ENCODE results near the gene FHL2.

DNA sequence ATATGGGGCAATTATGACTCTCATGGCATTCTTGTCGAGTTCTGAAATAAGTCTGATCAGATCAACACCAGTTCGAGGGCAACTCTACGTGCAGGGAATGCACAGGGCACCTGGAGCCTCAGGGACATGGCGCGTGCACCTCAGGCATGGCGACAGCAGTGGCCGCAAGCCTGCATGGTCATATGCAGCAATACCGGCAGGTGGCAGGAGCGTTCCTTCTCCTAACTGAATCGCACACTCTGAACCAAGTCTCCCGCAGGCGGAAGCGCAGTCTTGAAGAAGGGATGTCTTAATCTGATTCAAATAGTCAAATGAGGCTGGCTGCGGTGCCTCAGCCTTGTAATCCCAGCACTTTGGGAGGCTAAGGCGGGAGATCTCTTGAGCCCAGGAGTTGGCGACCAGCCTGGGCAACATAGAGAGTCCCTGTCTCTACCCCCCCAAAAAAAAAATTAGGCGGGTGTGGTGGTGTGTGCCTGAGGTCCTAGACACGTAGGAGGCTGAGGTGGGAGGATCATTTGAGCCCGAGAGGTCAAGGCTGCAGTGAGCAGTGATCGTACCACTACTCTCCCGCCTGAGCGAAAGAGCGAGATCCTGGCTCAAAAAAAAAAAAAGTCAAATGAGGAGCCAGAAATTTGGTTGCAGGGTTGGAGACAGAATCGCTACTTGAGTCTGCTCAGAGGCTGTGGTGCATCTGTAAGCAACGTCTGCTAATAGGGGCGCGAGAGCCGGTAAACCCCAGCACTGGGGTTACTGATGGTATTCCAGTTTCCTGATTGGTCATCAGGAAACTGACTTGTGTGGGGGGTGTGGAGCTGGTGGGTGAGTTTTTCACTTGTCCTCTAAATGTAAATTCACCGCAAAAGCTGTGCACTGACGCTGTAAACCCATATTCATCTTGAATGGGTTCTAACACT lies 28.8 kb downstream of the FHL2 start:
- TF ChIP-seq, protein P1, sequence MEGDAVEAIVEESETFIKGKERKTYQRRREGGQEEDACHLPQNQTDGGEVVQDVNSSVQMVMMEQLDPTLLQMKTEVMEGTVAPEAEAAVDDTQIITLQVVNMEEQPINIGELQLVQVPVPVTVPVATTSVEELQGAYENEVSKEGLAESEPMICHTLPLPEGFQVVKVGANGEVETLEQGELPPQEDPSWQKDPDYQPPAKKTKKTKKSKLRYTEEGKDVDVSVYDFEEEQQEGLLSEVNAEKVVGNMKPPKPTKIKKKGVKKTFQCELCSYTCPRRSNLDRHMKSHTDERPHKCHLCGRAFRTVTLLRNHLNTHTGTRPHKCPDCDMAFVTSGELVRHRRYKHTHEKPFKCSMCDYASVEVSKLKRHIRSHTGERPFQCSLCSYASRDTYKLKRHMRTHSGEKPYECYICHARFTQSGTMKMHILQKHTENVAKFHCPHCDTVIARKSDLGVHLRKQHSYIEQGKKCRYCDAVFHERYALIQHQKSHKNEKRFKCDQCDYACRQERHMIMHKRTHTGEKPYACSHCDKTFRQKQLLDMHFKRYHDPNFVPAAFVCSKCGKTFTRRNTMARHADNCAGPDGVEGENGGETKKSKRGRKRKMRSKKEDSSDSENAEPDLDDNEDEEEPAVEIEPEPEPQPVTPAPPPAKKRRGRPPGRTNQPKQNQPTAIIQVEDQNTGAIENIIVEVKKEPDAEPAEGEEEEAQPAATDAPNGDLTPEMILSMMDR (IDR thresholded peaks at IDR 0.05; ENCODE audit: low read length): peak; percentile 93
- no peak for TF ChIP-seq EZH2 (optimal IDR thresholded peaks at IDR 0.05; ENCODE audit: low read depth, low read length)

Data from MM.1S (cell line).